ENCODE measurements around the gene SRBD1.

DNA sequence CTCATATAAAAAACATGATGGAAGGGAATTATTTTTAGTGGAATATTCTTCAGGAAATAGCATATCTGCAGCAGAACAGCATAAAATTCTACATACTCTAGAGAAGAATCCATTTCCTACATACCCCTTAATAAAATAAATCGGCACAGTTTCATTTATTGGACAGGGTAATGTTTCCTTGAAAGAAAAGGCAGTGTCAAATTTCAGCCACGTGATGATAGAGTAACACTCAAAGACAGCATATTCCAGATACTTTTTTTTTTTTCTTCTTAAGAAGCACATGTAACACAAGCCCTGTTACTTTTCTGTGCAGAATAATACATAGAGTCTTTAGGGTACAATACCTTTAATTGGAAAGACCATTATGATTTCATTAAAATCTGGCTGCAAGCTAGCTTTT, 204.4 kb downstream of the SRBD1 start:
- TF ChIP-seq, protein P1, sequence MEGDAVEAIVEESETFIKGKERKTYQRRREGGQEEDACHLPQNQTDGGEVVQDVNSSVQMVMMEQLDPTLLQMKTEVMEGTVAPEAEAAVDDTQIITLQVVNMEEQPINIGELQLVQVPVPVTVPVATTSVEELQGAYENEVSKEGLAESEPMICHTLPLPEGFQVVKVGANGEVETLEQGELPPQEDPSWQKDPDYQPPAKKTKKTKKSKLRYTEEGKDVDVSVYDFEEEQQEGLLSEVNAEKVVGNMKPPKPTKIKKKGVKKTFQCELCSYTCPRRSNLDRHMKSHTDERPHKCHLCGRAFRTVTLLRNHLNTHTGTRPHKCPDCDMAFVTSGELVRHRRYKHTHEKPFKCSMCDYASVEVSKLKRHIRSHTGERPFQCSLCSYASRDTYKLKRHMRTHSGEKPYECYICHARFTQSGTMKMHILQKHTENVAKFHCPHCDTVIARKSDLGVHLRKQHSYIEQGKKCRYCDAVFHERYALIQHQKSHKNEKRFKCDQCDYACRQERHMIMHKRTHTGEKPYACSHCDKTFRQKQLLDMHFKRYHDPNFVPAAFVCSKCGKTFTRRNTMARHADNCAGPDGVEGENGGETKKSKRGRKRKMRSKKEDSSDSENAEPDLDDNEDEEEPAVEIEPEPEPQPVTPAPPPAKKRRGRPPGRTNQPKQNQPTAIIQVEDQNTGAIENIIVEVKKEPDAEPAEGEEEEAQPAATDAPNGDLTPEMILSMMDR (IDR thresholded peaks at IDR 0.05): no peak
- TF ChIP-seq POLR2A (IDR thresholded peaks at IDR 0.05): no peak
- TF ChIP-seq POLR2AphosphoS5 (IDR thresholded peaks at IDR 0.05): no peak

Data from breast epithelium (tissue), 3 donors.